ENCODE results near the gene RAB11FIP3. TPM values are rescaled to one million over a fixed set of nuclear protein-coding genes. Genes with fewer than 3 reads are reported as not detected.
"Not testable (repeated sequence)": the region's sequence is repeated elsewhere in the genome, so short reads cannot be mapped to it uniquely, and the experiment has no call there.

The RAB11FIP3 gene
- total and polyA plus RNA-seq, 11 donors, result 19.3 to 39.9 (median 31.9) TPM

DNA sequence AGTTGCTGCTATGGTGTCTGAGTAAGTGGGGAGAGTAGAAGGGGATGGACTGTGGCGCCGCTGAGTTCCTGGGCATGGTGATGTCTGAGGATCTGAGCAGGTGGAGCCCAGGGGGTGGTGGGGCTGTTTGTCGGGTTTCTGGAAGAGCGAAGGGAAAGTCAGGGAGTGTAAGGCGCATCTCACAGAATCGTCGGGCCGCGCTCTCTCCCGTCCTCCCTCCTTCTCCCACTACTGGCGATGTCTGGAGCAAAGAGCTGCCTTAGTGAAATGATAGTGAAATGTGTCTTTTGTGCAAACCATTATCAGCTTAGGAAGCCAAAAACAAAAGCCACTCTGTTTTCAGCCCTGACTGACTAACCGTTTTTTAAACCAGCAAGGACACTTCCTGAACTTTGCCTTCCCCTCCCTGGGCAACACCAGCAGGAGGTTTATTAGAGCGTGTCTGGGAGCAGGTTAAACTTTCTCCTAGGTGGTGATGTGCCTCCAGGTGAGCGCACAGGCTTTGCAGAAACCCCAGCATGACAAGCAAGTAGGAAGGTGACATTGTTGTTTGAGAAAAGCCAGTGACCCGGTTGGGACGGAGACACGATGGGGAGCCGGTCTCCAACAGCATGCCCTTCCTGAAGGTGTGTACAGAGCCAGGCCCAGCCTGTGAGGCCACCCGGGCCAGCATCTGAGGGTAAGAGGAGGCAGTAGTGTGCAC lies 49.1 kb downstream of the RAB11FIP3 start:
- intact Hi-C loops (cut with DNase I), result no loop called here
- ATAC-seq (no peak), DNase-seq (no peak)
- H3K27me3 ChIP-seq, result no peaks in the 10 kb centered on the region
- no peak for TF ChIP-seq POLR2A (IDR thresholded peaks at IDR 0.05)
- TF ChIP-seq, protein P1, sequence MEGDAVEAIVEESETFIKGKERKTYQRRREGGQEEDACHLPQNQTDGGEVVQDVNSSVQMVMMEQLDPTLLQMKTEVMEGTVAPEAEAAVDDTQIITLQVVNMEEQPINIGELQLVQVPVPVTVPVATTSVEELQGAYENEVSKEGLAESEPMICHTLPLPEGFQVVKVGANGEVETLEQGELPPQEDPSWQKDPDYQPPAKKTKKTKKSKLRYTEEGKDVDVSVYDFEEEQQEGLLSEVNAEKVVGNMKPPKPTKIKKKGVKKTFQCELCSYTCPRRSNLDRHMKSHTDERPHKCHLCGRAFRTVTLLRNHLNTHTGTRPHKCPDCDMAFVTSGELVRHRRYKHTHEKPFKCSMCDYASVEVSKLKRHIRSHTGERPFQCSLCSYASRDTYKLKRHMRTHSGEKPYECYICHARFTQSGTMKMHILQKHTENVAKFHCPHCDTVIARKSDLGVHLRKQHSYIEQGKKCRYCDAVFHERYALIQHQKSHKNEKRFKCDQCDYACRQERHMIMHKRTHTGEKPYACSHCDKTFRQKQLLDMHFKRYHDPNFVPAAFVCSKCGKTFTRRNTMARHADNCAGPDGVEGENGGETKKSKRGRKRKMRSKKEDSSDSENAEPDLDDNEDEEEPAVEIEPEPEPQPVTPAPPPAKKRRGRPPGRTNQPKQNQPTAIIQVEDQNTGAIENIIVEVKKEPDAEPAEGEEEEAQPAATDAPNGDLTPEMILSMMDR (IDR thresholded peaks at IDR 0.05), result no peak
- H3K4me3 ChIP-seq, result no peak overlapping the region
- peaks cover 0 to 26% (median 7%) of the 10 kb centered on the region in 12 donors for H3K4me1 ChIP-seq
- H3K27ac ChIP-seq, result no peak overlapping the region
- 82 to 86% (median 85%) methylated on average over 19 of the region's 19 CpGs for WGBS, 4 donors
- peaks cover 0 to 31% (median 10%) of the 10 kb centered on the region in 9 donors for H3K36me3 ChIP-seq
- H3K9me3 ChIP-seq, result no peaks in the 10 kb centered on the region

DNA sequence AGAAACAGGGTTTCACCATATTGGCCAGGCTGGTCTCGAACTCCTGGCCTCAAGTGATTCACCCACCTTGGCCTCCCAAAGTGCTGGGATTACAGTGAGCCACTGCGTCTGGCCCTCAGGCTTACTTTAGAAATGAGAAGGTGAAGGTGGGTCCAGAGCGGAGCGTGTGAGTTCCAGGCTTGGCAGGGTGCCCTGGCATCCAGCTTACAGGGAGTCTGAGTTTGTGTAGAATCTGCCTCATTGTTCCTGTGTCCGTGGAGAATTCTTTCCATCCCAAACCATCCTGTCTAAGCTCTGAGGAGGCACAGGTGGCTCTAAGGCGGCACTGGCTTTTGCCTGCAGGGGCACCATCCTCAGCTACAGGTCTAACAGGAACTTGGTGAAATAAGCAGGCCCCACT lies 50.6 kb downstream of the RAB11FIP3 start:
- no peaks in the 10 kb centered on the region for H3K9me3 ChIP-seq
- H3K4me3 ChIP-seq, result no peak overlapping the region
- peaks cover 0 to 24% (median 7%) of the 10 kb centered on the region in 12 donors for H3K4me1 ChIP-seq
- peaks cover 0 to 29% (median 10%) of the 10 kb centered on the region in 9 donors for H3K36me3 ChIP-seq
- ATAC-seq (no peak), DNase-seq (no peak)
- WGBS, 4 donors, result 54 to 88% (median 66%) methylated on average over 6 of the region's 6 CpGs
- intact Hi-C loops (cut with DNase I), result no loop called here
- no peaks in the 10 kb centered on the region for H3K27me3 ChIP-seq
- TF ChIP-seq, protein P1 (IDR thresholded peaks at IDR 0.05), result no peak
- TF ChIP-seq POLR2A (IDR thresholded peaks at IDR 0.05), result no peak
- no peak overlapping the region for H3K27ac ChIP-seq

DNA sequence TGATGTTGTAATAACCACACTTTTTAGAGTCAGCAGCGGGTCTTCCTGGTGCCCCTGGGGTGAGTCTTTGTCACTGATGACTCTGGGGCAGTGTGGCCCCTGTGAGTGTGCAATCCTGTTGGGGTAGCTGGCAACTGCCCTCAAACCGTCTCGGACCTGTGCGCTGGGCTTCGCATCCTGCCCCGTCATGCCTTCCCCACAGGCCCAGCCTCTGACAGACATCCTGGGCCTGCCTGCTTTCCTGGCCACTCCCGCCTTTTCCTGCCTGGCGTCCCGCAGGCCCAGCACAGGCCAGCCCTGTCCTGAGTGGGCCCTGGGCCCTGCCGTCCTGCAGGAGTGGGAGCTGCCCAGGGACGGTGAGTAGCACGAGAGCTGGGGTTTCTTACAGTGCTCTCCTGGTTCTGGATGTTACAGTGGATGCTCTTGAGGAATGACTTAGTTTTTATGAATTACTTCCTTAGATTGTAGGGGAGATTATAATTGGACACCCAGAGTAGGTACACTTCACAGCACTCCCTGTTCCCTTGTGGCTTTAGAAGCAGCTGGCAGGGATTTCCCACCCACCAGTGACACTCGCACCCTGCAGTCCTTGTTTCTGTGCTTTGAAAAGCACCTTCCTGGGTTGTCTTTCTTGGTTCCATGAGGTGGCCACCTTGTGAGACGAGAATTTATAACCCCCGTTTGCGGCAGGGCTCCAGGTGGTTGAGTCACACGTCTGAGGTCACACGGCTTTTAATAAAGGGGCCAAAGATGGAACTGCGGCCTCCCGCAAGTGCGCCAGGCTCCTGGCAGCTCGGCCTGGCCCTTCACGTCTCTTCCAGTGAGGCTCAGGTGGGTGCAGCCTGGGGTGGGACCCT lies 52.1 kb downstream of the RAB11FIP3 start:
- WGBS, 4 donors, result 68 to 81% (median 77%) methylated on average over 20 to 23 of the region's 23 CpGs

DNA sequence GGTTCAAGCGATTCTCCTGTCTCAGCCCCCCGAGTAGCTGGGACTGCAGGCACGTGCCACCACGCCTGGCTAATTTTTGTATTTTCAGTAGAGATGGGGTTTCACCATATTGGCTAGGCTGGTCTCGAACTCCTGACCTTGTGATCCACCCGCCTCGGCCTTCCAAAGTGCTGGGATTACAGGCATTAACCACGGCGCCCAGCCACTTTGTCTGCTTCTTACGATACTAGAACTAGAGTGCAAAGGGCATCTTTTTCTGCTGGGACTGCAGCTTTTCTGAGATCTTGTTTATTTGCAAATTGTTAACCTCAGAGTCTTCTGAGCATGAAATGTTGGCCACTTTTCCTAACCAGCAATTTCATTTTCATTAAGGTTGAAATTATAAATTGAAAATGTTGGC lies 52.8 kb downstream of the RAB11FIP3 start:
- Histone ChIP-seq H3K4me1 (peaks cover 0 to 21% (median 9%) of the 10 kb centered on the region in 12 donors), H3K27ac (peak overlapping the region in 3 of 12 donors; percentile 60 to 70 (median 70)), H3K36me3 (peaks cover 0 to 25% (median 7%) of the 10 kb centered on the region in 9 donors)
- ATAC-seq; H3K4me3 ChIP-seq; H3K27me3 ChIP-seq; DNase-seq; H3K9me3 ChIP-seq; intact Hi-C loops (cut with DNase I): not testable (repeated sequence)
- 92 to 97% (median 95%) methylated on average over 10 of the region's 10 CpGs for WGBS, 4 donors

More for the DNA sequence above, 52.1 kb downstream of the RAB11FIP3 start:
- Histone ChIP-seq H3K9me3 (no peaks in the 10 kb centered on the region), H3K4me1 (peaks cover 0 to 14% (median 7%) of the 10 kb centered on the region in 12 donors), H3K27ac (peak overlapping the region in 10 of 12 donors; percentile 2 to 73 (median 56)), H3K27me3 (no peaks in the 10 kb centered on the region), H3K4me3 (no peak overlapping the region), H3K36me3 (peaks cover 0 to 19% (median 3%) of the 10 kb centered on the region in 9 donors)
- no peak for TF ChIP-seq POLR2A (IDR thresholded peaks at IDR 0.05)
- TF ChIP-seq, protein P1 (IDR thresholded peaks at IDR 0.05), result no peak
- peak in 3 of 5 donors; percentile 49 to 60 (median 51) for DNase-seq
- intact Hi-C loops (cut with DNase I), result no loop called here
- ATAC-seq, result peak in 3 of 4 donors; percentile 72 to 97 (median 89)

Data from heart left ventricle (tissue), 16 donors.